Keratinocyte (primary cell): ENCODE measurements around the gene RNF103. TPM values are rescaled to one million over a fixed set of nuclear protein-coding genes. Genes with fewer than 3 reads are reported as not detected.

ENCODE experiments used
- DNase-seq: peaks from one replicate; pipeline ENCODE4 v3.0.0-alpha.2; 2011; ENCODE audit warnings: low read depth, missing footprints, low spot score
- FAIRE-seq: peaks from 2 replicates; lab custom pipeline; 2011; peaks lifted over from hg19 to GRCh38; lab: Jason Lieb, UNC
- H2AFZ ChIP-seq: 2 replicates; pipeline ENCODE4 v1.6.0; 2012; ENCODE audit warnings: low read length, control low read depth, inconsistent platforms; ENCODE audit not compliant: control insufficient read depth
- H3K27ac ChIP-seq: 2 replicates; pipeline ENCODE4 v1.5.1; 2011; ENCODE audit warnings: low read length; ENCODE audit not compliant: control insufficient read depth, insufficient read depth
- H3K27me3 ChIP-seq: 3 replicates; pipeline ENCODE4 v1.6.0; 2011; ENCODE audit warnings: low read length; ENCODE audit not compliant: control insufficient read depth, insufficient read depth; ENCODE audit errors: extremely low read depth
- H3K36me3 ChIP-seq, 2 experiments: 2 replicates in 1 of 2; 3 replicates in 1 of 2; pipeline ENCODE4 v1.5.1; 2011; ENCODE audit warnings: low read length in 2 of 2, mild to moderate bottlenecking in 1 of 2; ENCODE audit not compliant: control insufficient read depth in 2 of 2, insufficient read depth in 2 of 2; ENCODE audit errors: extremely low read depth in 1 of 2
- H3K4me1 ChIP-seq: 3 replicates; pipeline ENCODE4 v1.5.1; 2011; ENCODE audit warnings: low read length; ENCODE audit not compliant: control insufficient read depth, insufficient read depth; ENCODE audit errors: extremely low read depth
- H3K4me2 ChIP-seq: 3 replicates; pipeline ENCODE4 v1.6.0; 2011; ENCODE audit warnings: low read depth, low read length; ENCODE audit not compliant: control insufficient read depth, insufficient read depth; ENCODE audit errors: extremely low read depth
- H3K4me3 ChIP-seq, 3 experiments: fragments of 200-600 bp in 1 of 3; sonication (generic) in 1 of 3; 2 replicates in 2 of 3; 3 replicates in 1 of 3; pipeline ENCODE4 v1.5.1; 2011 to 2016; ENCODE audit warnings: low read length in 3 of 3, mild to moderate bottlenecking in 3 of 3, control low read depth in 2 of 3, inconsistent platforms in 1 of 3, low read depth in 1 of 3, mixed read lengths in 1 of 3, mixed run types in 1 of 3, moderate library complexity in 1 of 3; ENCODE audit not compliant: control insufficient read depth in 2 of 3, insufficient read depth in 2 of 3; ENCODE audit errors: extremely low read depth in 1 of 3
- H3K79me2 ChIP-seq: 2 replicates; pipeline ENCODE4 v1.6.0; 2012; ENCODE audit warnings: low read length; ENCODE audit not compliant: control insufficient read depth, insufficient read depth
- H3K9ac ChIP-seq: 3 replicates; pipeline ENCODE4 v1.6.0; 2011; ENCODE audit warnings: low read length; ENCODE audit not compliant: control insufficient read depth, insufficient read depth; ENCODE audit errors: extremely low read depth
- H3K9me1 ChIP-seq: 3 replicates; pipeline ENCODE4 v1.6.0; 2011; ENCODE audit warnings: low read length; ENCODE audit not compliant: control insufficient read depth, insufficient read depth; ENCODE audit errors: extremely low read depth
- H3K9me3 ChIP-seq: 2 replicates; pipeline ENCODE4 v1.5.1; 2012; ENCODE audit warnings: low read depth, low read length; ENCODE audit not compliant: control insufficient read depth
- H4K20me1 ChIP-seq: 3 replicates; pipeline ENCODE4 v1.6.0; 2011; ENCODE audit warnings: low read length; ENCODE audit not compliant: control insufficient read depth, insufficient read depth; ENCODE audit errors: extremely low read depth
- CTCF ChIP-seq, 3 experiments: IDR thresholded peaks in 1 of 3; conservative IDR thresholded peaks in 1 of 3; optimal IDR thresholded peaks in 1 of 3; 2 replicates in 2 of 3; 3 replicates in 1 of 3; pipeline versions ENCODE3 to v1.5.1; 2011; ENCODE audit warnings: low read length in 3 of 3, mild to moderate bottlenecking in 3 of 3, moderate library complexity in 2 of 3, control low read depth in 1 of 3, inconsistent platforms in 1 of 3; ENCODE audit not compliant: insufficient read depth in 2 of 3; ENCODE audit errors: extremely low read depth in 1 of 3
- EZH2 ChIP-seq: IDR thresholded peaks from one replicate; pipeline ENCODE4 v1.6.1; 2012; ENCODE audit warnings: inconsistent platforms, mild to moderate bottlenecking, low read length, moderate library complexity
- dilution Hi-C: fragments of 300-500 bp; cut with MboI; formaldehyde crosslinking; loops from one replicate; pipeline ENCODE4 v1.7.0; 2020; ENCODE audit warnings: low sequenced_read_pairs; ENCODE audit not compliant: extremely low pct_ligation_motif_present
- polyA plus RNA-seq, 5 experiments: library from polyadenylated mRNA; depleted of rRNA in 3 of 5; stranded (reverse) in 3 of 5; stranded (forward) in 1 of 5; unstranded in 1 of 5; fragments of >200 nt; gene quantifications; 1 replicate in 1 of 5; 2 replicates in 3 of 5; 3 replicates in 1 of 5; pipeline versions ENCODE4 v1.2.1 to v1.2.3, GENCODE V29; 2011 to 2012; ENCODE audit warnings: missing spikeins in 2 of 5, low read depth in 1 of 5, low replicate concordance in 1 of 5

The RNF103 gene
- polyA plus RNA-seq, 1 donor (not counting 4 experiments of a cell fraction or from before 2014, with no cell fraction given) = 15.7 TPM

DNA sequence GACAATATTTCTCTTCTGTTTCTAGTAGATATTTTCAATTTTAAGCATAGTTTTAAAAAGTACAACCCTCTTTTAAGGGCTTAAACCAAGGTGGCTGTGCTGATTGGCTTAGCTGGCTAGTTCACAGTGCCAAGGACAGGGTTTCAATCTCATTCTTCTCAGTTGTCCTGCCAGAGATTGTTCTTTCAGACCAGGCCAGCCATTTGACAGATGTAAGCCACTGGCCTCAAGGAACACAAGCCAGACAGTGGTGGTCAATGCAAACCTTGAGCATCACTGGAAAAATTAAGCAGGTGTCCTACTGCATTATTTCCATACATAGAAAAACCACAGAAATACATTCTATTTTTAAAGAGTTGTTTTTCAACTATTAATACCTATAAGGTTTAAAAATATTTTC, 5.9 kb downstream of the RNF103 start:
- H3K9me3 ChIP-seq = no peaks in the 10 kb centered on the region
- H4K20me1 ChIP-seq = no peaks in the 10 kb centered on the region
- no peak overlapping the region for H3K27ac ChIP-seq
- no peak overlapping the region for H2AFZ ChIP-seq
- TF ChIP-seq CTCF (optimal IDR thresholded peaks at IDR 0.05 in 1 of 3, IDR thresholded peaks at IDR 0.05 in 1 of 3, conservative IDR thresholded peaks at IDR 0.05 in 1 of 3; ENCODE audit: extremely low read depth in 1 of 3, insufficient read depth in 2 of 3, low read length in 3 of 3) (no peak), EZH2 (no peak)
- no peak overlapping the region for H3K4me3 ChIP-seq
- FAIRE-seq (no peak), DNase-seq (no peak)
- H3K4me1 ChIP-seq = peaks cover 4% of the 10 kb centered on the region
- no peaks in the 10 kb centered on the region for H3K9me1 ChIP-seq
- H3K79me2 ChIP-seq = peaks cover 27% of the 10 kb centered on the region
- H3K4me2 ChIP-seq = no peak overlapping the region
- no peak overlapping the region for H3K9ac ChIP-seq
- dilution Hi-C loops = no loop called here
- H3K36me3 ChIP-seq = peaks cover 0 to 7% of the 10 kb centered on the region in 2 experiments
- no peaks in the 10 kb centered on the region for H3K27me3 ChIP-seq

DNA sequence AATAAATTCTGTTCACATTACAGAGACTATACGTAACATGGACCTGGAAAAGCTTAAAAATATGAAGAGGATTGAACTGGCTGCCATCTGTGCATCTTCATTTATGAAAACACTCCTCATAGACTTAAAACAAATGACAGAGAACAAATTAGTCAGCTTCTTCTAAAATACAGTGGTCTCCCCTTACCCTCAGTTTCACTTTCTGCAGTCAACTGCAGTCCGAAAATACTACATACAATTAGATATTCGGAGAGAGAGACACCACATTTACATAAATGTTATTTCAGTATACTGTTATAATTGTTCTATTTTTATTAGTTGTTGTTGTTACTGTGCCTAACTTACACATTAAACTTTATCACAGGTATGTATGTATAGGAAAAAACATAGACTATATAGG, 6.5 kb downstream of the RNF103 start:
- no peaks in the 10 kb centered on the region for H3K9me1 ChIP-seq
- H3K4me1 ChIP-seq = peaks cover 4% of the 10 kb centered on the region
- H3K4me2 ChIP-seq = no peak overlapping the region
- H3K27me3 ChIP-seq = no peaks in the 10 kb centered on the region
- dilution Hi-C loops = no loop called here
- H2AFZ ChIP-seq = no peak overlapping the region
- TF ChIP-seq EZH2 (no peak), CTCF (optimal IDR thresholded peaks at IDR 0.05 in 1 of 3, IDR thresholded peaks at IDR 0.05 in 1 of 3, conservative IDR thresholded peaks at IDR 0.05 in 1 of 3; ENCODE audit: extremely low read depth in 1 of 3, insufficient read depth in 2 of 3, low read length in 3 of 3) (no peak)
- FAIRE-seq (no peak), DNase-seq (no peak)
- no peak overlapping the region for H3K27ac ChIP-seq
- H3K79me2 ChIP-seq = peaks cover 21% of the 10 kb centered on the region
- no peak overlapping the region for H3K9ac ChIP-seq
- no peaks in the 10 kb centered on the region for H3K9me3 ChIP-seq
- H4K20me1 ChIP-seq = no peaks in the 10 kb centered on the region
- H3K36me3 ChIP-seq = peaks cover 0 to 7% of the 10 kb centered on the region in 2 experiments
- no peak overlapping the region for H3K4me3 ChIP-seq
